ENCODE results near the gene RFX4.

RFX4 gene

GRCh38 chr12:106767954-106768822 is 185.4 kb downstream of the RFX4 start:
- DNase-seq: no peak

GRCh38 chr12:106769078-106769477 is 186.3 kb downstream of the RFX4 start:
- DNase-seq: no peak

GRCh38 chr12:106769546-106769945 is 186.7 kb downstream of the RFX4 start:
- no peak for DNase-seq

- no peak for DNase-seq
Observed at GRCh38 chr12:106771425-106771824, 188.6 kb downstream of the RFX4 start.

GRCh38 chr12:106773286-106774004 is 190.6 kb downstream of the RFX4 start:
- DNase-seq: no peak

- DNase-seq: peak; percentile 93
Observed at GRCh38 chr12:106774005-106774807, 191.4 kb downstream of the RFX4 start, which contains the start of gene RIC8B. Gene RIC8B, plus strand, starts transcription at chr12:106774682. Its CDS starts 64 bp downstream, at chr12:106774746.

- DNase-seq: no peak
Observed at GRCh38 chr12:106774808-106775524, 192.2 kb downstream of the RFX4 start.

GRCh38 chr12:106776897-106777296 is 194.1 kb downstream of the RFX4 start:
- DNase-seq: no peak

GRCh38 chr12:106780010-106780631 is 197.3 kb downstream of the RFX4 start:
- DNase-seq: no peak

- no peak for DNase-seq
Observed at GRCh38 chr12:106782619-106783018, 199.8 kb downstream of the RFX4 start.

- DNase-seq: no peak
Observed at GRCh38 chr12:106783515-106783914, 200.7 kb downstream of the RFX4 start.

- DNase-seq: no peak
Observed at GRCh38 chr12:106790020-106790419, 207.2 kb downstream of the RFX4 start.

- DNase-seq: no peak
Observed at GRCh38 chr12:106791531-106791930, 208.7 kb downstream of the RFX4 start.

GRCh38 chr12:106794369-106794768 is 211.6 kb downstream of the RFX4 start:
- DNase-seq: no peak

- no peak for DNase-seq
Observed at GRCh38 chr12:106801167-106801708, 218.4 kb downstream of the RFX4 start.

GRCh38 chr12:106801830-106802533 is 219.2 kb downstream of the RFX4 start:
- DNase-seq: no peak

GRCh38 chr12:106804668-106805067 is 221.9 kb downstream of the RFX4 start:
- DNase-seq: no peak
